ENCODE measurements around the gene TCTN1. TPM values are rescaled to one million over a fixed set of nuclear protein-coding genes. Genes with fewer than 3 reads are reported as not detected.

The TCTN1 gene
- total and polyA plus RNA-seq, 2 of the 13 experiments (the other 11 are each of a cell fraction or from before 2014, with no cell fraction given), result 13.6 to 16.0 TPM

DNA sequence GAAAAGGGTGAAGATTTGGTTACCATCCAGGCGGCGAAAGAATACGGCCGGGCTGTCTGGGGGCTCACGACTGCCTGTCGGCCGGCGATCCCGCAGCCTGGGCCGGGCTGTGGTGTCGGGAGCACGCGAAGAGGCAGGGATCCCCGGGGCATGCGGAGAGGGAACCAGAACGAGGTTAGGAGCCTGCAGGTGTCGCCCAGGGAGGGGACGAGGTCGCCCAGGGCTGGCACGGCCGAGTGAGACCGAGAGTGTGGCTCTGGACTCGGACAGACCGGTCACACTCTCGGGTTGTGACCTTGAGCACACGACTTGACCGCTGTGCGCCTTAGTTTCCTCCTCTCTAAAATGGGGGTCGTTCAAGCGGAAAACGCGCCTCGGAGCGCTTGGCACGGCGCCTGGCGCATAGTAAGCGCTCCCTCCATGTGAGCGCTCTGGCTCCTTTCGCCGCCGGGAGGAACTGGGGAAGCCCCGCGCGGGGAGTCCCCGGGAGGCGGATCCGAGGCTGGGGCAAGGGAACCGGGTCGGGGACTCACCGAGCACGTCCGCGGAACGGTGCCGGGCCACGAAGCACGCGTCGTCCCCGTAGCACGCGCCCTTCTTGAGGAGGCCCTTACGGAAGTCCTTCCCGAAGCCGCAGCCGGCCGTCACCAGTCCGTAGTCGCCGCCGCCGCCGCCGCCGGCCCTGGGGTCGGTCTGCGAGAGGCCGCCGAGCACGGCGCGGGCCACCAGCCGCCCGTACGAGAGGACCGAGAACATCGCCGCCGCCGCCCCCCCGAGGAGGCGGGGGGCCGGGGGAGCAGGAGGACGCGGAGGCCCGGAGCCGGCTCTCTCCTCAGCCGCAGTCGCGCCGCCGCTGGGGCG is 31.4 kb upstream of the TCTN1 start (continued):
- TF ChIP-seq HNRNPK (IDR thresholded peaks at IDR 0.05; ENCODE audit: low read depth, low read length, poor library complexity, severe bottlenecking), result no peak
- TF ChIP-seq NR2C2 (CRISPR knock-in tag; IDR thresholded peaks at IDR 0.05; ENCODE audit: borderline replicate concordance), result no peak
- TF ChIP-seq, protein P1, sequence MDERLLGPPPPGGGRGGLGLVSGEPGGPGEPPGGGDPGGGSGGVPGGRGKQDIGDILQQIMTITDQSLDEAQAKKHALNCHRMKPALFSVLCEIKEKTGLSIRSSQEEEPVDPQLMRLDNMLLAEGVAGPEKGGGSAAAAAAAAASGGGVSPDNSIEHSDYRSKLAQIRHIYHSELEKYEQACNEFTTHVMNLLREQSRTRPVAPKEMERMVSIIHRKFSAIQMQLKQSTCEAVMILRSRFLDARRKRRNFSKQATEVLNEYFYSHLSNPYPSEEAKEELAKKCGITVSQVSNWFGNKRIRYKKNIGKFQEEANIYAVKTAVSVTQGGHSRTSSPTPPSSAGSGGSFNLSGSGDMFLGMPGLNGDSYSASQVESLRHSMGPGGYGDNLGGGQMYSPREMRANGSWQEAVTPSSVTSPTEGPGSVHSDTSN (CRISPR knock-in tag; IDR thresholded peaks at IDR 0.05), result no peak
- no peak for TF ChIP-seq AKAP8 (CRISPR knock-in tag; IDR thresholded peaks at IDR 0.05)
- TF ChIP-seq BHLHE40 (IDR thresholded peaks at IDR 0.05; ENCODE audit: low read length), result no peak
- TF ChIP-seq ZBTB40 (IDR thresholded peaks at IDR 0.05), result no peak
- peak; percentile 50; the same call in 1 of the 2 replicates for TF ChIP-seq ZBTB40 (CRISPR knock-in tag; IDR thresholded peaks at IDR 0.05)
- TF ChIP-seq SOX6 (IDR thresholded peaks at IDR 0.05), result no peak
- TF ChIP-seq SOX6 (CRISPR knock-in tag; IDR thresholded peaks at IDR 0.05), result no peak
- 0 out of 2 replicates have a peak, but pooled peaks have one; percentile 26 for TF ChIP-seq RFXAP (CRISPR knock-in tag; IDR thresholded peaks at IDR 0.05; ENCODE audit: borderline replicate concordance)
- no peak for TF ChIP-seq CREBL2 (CRISPR knock-in tag; IDR thresholded peaks at IDR 0.05; ENCODE audit: borderline replicate concordance)
- TF ChIP-seq LCORL (IDR thresholded peaks at IDR 0.05), result no peak
- TF ChIP-seq LCORL (CRISPR knock-in tag; IDR thresholded peaks at IDR 0.05), result no peak
